Measurements from ENCODE around the gene ZNF774.
A peak's percentile ranks its signal among the peaks of the same experiment; 100 is the strongest.

The ZNF774 gene

DNA sequence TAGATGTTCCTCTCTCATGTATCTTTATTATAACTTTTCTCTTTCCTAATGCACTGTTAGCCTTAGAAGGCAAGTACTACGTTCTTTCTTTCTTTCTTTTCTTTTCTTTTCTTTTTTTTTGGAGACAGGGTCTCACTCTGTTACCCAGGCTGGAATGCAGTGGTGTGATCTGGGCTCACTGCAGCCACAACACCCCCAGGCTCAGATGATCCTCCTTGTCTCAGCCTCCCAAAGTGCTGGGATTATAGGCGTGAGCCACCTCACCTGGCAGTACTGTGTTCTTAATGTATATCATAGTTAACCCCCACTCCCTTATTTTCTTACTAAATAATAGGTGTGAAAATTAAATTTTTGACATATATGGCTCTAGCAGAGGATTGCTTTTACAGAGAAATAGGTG lies 59.1 kb downstream of the ZNF774 start:
- peak overlapping the region; percentile 82 for H3K27ac ChIP-seq
- DNase-seq (ENCODE audit: low read depth, low spot score) = no peak
